ENCODE data around the gene IFNG-AS1. TPM values are rescaled to one million over a fixed set of nuclear protein-coding genes. Genes with fewer than 3 reads are reported as not detected.

Gene IFNG-AS1
- total RNA-seq: not detected in 2 replicates

DNA sequence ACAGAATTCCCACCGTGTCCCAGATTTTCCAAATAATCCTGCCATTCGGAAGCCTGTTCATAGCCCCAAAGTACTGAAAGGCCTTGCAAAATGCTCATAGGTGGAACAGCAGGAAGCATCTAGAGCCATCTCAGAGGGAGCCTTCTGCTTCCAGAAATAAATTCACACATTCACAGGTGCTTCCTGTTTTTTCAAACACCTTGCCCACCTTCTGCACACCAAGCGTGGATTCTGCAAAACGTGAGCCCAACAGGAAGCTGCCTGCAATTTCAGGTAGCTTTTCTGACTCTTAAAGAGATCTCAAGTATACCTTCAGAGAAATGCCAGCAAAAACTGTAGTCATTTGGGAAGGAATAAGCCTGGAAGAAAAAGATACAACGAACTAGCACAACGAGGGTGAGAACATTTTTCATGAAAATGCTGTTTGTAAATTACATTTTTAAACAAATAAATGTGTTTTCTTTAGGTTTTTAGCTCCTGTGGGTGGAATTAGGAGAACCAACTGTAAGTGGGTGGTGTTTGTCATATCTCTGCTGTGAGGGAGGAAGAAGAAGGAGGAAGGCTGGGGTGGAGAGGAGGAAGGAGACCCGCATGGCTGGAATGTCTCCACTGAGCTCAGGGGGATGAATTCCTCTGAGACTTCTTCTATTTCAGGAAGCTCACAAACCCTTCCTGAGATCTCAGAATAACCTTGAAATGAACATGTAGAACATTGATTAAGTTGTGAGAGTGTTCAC lies at the start of gene IFNG-AS1:
TSS of gene IFNG-AS1 (plus strand) at position 264 of the 737 bp plus-strand sequence.
- DNase-seq (ENCODE audit: extremely low read depth, low read depth, low spot score): no peak

DNA sequence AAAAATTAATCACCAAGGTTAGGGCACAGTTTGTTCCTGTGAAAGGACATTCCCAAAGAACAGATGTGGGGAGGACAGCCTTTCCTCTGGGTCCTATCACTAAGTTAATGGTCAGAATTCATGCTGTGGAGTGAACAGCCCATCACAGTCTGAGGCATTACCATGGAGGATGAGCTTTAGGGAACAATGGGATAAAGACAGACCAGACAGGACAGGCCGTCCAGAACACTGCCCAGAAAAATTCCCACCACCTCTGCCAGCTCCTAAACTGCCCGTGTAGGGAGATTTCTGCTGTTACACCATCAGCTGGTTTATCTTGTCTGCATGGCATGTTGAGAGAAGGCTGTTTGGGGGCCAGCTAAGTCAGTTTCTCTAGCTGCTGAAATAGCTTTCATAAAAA lies 49.6 kb upstream of the IFNG-AS1 start:
- no peak for DNase-seq (ENCODE audit: extremely low read depth, low read depth, low spot score)

GRCh38 chr12:67940780-67941243 lies 48.4 kb upstream of the IFNG-AS1 start:
- no peak for DNase-seq (ENCODE audit: extremely low read depth, low read depth, low spot score)

DNA sequence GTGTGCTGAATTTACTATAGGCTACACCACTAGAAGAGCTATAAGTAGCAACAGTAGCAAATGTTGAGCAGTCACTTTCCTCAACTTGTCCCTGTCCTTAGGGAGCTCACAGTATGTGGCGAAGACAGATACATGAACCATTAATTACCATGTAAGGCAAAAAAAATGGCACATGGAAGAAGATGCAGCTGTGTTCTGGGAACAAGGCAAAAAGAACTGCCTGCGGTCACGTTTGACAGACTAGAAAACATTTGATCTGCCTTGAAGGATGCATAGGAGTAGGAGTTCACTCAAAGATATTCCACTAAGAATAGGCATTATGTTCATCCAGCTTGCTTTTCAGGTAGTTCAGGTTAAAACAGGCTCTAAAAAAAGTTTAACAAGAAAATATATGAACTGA lies 46.5 kb upstream of the IFNG-AS1 start:
- DNase-seq (ENCODE audit: extremely low read depth, low read depth, low spot score): no peak

DNA sequence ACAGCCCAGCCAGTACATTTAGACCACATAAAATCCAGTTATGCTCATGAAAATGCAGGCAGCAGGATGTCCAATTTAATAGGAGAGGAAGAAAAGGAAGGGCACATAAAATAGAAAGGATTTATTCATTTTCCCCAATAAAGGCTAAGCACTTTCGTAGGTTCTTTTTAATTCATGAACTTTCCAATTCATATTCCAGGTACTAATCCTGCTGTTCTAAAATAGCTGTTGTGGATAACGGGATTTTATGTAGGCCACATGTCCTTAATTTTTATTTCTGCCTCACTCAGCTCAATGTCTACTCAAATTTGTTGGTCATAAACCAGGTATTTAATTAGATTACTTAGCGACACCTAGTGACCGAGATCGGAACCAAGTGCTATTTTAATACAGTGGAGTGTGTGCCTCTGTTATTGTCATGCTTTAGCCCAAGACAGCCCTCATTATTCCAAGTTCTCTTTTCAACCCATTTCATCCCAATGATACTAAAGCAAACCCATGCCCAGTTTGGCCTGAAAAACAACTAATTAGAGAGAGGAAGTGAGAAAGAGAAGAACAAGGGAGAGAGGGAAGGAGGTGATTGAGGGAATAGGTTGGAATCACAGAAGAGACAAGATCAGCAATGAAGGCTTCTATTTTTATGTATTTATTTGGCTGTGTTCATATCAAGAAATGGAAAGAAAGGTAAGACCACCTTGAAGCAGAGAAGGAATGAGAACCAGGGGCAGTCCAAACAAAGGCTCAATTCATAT lies 45.9 kb upstream of the IFNG-AS1 start:
- DNase-seq (ENCODE audit: extremely low read depth, low read depth, low spot score): peak; percentile 42

GRCh38 chr12:67944093-67944492 lies 45.2 kb upstream of the IFNG-AS1 start:
- DNase-seq (ENCODE audit: extremely low read depth, low read depth, low spot score): no peak

DNA sequence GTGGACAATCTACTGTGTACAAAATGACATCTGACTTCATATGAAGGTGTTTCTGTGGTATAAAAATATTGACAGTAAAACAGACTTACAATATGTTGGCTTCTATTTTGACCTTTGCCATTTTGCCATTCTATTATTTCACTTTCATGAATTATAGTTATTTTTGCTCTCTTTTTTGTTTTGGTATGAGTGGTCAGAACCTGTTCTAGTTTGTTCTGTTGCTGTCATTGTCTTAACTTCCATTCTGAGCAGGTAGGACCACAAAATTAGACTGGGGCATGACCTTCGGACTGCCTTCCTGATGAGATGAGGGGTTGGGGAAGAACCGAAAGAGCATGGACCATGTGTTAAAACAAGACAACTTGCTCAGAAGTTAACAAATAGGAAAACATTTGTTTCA lies 36.5 kb upstream of the IFNG-AS1 start:
- no peak for DNase-seq (ENCODE audit: extremely low read depth, low read depth, low spot score)

DNA sequence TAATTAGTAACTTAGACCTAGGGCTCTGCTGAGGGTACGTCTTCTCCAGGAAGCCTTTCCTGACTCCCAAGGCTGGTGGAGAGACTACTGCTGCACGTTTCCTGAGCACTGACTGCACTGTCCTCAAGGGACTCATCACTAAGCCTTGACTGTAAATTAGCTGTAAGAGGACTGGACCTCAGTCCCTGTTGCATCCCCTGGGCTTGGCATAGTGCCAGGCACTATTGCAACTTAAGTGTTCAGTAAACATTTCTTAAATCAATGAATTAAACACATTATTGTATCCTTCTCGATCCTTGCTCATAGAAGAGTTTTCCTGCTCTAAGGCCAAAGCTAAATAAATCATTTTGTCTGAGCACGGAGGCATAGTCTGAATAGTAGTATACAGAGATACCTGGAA lies 31.9 kb upstream of the IFNG-AS1 start:
- no peak for DNase-seq (ENCODE audit: extremely low read depth, low read depth, low spot score)

GRCh38 chr12:67958187-67958586 lies 31.1 kb upstream of the IFNG-AS1 start:
- DNase-seq (ENCODE audit: extremely low read depth, low read depth, low spot score): no peak

DNA sequence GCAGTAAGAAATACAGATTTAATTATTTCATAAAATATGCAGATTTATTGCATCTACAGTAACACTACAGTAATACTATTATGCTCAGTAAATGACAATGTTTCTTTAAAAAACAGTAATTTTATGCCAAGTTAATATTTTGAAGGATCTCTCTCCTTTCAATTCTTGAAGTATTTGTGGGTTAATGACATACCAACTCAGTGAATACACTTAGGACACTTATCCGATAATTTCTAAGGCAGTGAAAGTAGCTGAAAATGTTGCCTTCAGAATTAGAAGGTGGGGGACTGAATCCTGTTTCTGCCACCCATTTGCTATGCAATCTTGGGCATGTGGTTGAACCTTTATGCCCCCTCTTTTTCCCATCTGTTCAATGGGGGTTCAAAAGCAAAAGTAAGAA lies 24.8 kb upstream of the IFNG-AS1 start:
- DNase-seq (ENCODE audit: extremely low read depth, low read depth, low spot score): no peak

GRCh38 chr12:67966560-67966959 lies 22.7 kb upstream of the IFNG-AS1 start:
- no peak for DNase-seq (ENCODE audit: extremely low read depth, low read depth, low spot score)

DNA sequence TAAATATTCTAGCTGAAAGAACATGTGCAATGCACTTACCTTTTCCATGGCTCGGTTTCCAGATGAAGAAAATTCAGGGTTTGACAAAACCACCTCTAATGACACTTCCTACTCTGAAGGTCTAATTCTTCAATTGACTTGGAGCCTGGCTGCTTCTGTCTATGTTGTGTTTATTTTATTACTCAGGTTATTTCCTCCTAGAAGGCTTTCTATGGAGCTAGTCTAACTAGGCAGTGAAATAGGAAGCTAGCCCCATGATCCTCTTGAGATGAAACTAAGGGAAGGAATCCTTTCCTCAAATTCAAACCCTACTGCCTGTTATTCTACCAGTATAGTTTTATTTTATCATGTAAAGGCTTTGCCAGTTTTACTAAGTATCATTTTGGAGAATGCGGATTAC lies 20.9 kb upstream of the IFNG-AS1 start:
- no peak for DNase-seq (ENCODE audit: extremely low read depth, low read depth, low spot score)

DNA sequence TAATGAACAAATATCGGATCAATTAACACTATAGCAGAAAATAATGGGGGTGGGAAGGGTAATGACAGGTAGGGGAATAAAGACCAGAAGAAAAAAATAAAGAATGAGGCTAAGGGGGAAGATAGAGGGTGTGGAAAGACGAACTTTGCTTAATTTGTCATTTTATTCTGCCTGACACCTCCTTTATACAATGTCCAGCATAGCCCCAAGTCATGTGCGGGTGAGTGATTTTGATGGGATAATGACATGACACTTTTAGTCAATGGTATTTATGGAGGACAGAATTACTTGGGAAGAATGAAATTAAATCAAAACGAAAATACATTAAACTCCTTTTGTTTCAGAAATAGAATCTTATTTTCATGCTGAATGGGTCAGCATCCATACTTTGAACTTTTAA lies 20.5 kb upstream of the IFNG-AS1 start:
- no peak for DNase-seq (ENCODE audit: extremely low read depth, low read depth, low spot score)

DNA sequence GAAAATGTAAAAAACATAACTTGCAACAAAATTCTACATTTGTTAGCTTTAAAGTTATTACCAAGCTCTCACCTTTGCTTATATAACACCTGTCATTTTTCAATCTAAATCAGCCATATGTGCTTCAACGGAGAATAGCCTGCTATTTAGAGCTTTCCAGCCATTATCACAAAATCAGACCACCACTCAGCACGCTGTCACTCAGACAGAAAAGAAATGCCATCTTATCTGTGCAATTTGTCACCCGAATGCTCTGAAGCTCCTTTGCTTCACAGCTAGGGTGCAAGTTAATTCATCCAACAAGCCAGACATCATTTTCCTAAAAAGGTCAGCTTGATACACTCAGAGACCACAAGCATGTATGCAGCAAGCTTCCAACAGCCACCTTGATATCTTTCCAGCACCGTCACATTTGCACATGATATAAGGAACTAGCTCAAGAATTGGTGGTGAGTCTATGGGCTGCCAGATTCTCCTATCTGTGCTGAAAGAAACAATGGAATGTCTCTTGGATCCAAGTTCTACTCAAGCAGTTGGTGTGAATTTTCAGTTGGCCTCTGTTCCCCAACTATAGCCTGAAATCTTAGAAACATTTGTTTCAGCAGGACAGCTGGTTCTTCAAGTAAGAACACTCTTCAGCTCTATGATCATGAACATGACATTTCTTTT lies 20.0 kb upstream of the IFNG-AS1 start:
- DNase-seq (ENCODE audit: extremely low read depth, low read depth, low spot score): no peak

GRCh38 chr12:67977668-67978067 lies 11.6 kb upstream of the IFNG-AS1 start:
- DNase-seq (ENCODE audit: extremely low read depth, low read depth, low spot score): no peak

- no peak for DNase-seq (ENCODE audit: extremely low read depth, low read depth, low spot score)
Observed at GRCh38 chr12:67980391-67980790, 8.9 kb upstream of the IFNG-AS1 start.

- DNase-seq (ENCODE audit: extremely low read depth, low read depth, low spot score): no peak
Observed at GRCh38 chr12:67981287-67982162, 7.7 kb upstream of the IFNG-AS1 start.

GRCh38 chr12:67982164-67982563 lies 7.1 kb upstream of the IFNG-AS1 start:
- no peak for DNase-seq (ENCODE audit: extremely low read depth, low read depth, low spot score)

DNA sequence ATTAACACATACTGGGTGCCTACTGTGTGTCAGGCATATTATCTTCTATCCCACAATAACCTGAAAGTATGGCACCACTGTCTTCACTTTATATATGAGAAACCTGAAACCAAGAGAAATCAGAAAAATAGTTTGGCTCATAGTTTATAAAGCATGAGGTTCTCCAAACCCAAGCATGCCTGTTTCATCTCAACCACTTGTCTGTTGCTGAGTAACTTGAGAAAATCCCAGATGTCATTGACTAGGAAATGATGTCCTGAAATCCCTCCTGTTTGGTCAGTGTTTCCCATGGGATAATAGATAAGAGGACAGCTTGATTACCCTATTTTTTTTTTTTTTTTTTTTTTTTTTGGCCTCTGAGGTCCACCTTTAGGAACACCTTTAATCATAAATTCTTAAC lies 2.6 kb upstream of the IFNG-AS1 start:
- DNase-seq (ENCODE audit: extremely low read depth, low read depth, low spot score): no peak

- no peak for DNase-seq (ENCODE audit: extremely low read depth, low read depth, low spot score)
Observed at GRCh38 chr12:67988601-67989021, 636 bp upstream of the IFNG-AS1 start.

GRCh38 chr12:67991158-67991557 lies 1.9 kb downstream of the IFNG-AS1 start:
- DNase-seq (ENCODE audit: extremely low read depth, low read depth, low spot score): no peak

Measured in glomerular endothelial cell (primary cell).